Uterus (tissue), 2 donors: ENCODE data around the gene CHID1.

Source experiments
- POLR2A ChIP-seq, 2 donors: fragments of 450-650 bp; IDR thresholded peaks; one replicate each; pipeline ENCODE4 v1.6.1; 2016; ENCODE audit warnings: antibody characterized with exemption in 2 of 2, mild to moderate bottlenecking in 1 of 2, moderate library complexity in 1 of 2
- TF ChIP-seq, protein P1 (sequence below), 4 experiments: fragments of 200-600 bp in 2 of 4; fragments of 450-650 bp in 2 of 4; sonication (generic) in 2 of 4; IDR thresholded peaks; one replicate each; pipeline ENCODE4 v1.5.1; 2016 to 2019; ENCODE audit warnings: antibody characterized with exemption in 4 of 4, mild to moderate bottlenecking in 2 of 4, moderate library complexity in 1 of 4

DNA sequence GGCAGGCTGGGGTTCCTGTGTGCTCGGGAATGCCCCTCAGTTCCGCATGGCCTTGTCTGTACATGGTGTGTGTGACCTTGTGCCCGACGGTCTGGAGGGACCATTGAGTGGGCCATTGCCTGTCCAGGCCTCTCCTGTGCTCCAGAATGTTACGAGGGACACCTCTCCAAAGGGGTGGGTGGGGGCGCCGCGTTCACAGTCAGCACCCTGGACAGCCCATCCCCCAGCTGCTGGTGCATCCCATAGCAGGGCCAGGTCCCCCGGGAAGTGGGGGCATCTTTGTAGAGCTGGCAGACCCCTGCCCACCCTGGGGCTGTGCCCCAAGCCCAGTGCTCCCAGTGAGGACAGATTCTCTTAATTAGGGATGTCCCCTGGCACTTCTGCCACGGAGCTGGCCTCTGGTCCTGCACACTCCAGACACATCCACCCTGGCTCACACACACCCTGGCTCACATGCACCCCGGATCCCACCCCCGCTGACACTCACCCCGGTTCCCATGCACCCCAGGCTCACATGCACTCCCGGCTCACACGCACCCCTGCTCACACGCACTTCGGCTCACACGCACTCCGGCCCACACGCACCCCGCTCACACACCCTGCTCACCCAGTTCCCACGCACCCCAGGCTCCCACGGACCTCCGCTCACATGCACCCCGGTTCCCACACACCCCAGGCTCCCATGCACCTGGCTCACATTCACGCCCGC is 52.4 kb downstream of the CHID1 start:
- no peak for TF ChIP-seq POLR2A (IDR thresholded peaks at IDR 0.05)
- TF ChIP-seq, protein P1, sequence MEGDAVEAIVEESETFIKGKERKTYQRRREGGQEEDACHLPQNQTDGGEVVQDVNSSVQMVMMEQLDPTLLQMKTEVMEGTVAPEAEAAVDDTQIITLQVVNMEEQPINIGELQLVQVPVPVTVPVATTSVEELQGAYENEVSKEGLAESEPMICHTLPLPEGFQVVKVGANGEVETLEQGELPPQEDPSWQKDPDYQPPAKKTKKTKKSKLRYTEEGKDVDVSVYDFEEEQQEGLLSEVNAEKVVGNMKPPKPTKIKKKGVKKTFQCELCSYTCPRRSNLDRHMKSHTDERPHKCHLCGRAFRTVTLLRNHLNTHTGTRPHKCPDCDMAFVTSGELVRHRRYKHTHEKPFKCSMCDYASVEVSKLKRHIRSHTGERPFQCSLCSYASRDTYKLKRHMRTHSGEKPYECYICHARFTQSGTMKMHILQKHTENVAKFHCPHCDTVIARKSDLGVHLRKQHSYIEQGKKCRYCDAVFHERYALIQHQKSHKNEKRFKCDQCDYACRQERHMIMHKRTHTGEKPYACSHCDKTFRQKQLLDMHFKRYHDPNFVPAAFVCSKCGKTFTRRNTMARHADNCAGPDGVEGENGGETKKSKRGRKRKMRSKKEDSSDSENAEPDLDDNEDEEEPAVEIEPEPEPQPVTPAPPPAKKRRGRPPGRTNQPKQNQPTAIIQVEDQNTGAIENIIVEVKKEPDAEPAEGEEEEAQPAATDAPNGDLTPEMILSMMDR (IDR thresholded peaks at IDR 0.05) = no peak
